GM23248 (cell line): Measurements from ENCODE around the gene SNTG2.

Experiments
- EZH2 ChIP-seq: fragments of 200-600 bp; sonication (generic); IDR thresholded peaks from 2 replicates; pipeline ENCODE4 v1.6.1; 2018; ENCODE audit warnings: antibody characterized with exemption, mild to moderate bottlenecking; ENCODE audit not compliant: insufficient read depth, poor library complexity, severe bottlenecking
- EZH2phosphoT487 ChIP-seq: fragments of 200-600 bp; sonication (generic); IDR thresholded peaks from 2 replicates; pipeline ENCODE4 v1.6.1; 2018; ENCODE audit warnings: antibody characterized with exemption, moderate library complexity, mild to moderate bottlenecking, low read depth; ENCODE audit not compliant: insufficient read depth

GRCh38 chr2:1235806-1236205 lies 285.2 kb downstream of the SNTG2 start:
- TF ChIP-seq EZH2 (no peak), EZH2phosphoT487 (no peak)
